Activated T-helper 2 cell treated with anti-CD3 and anti-CD28 coated beads, Interferon-gamma antibody, Interleukin-2, Interleukin-4, amounts not matched to agents 10 μg/mL and 5 μg/mL and 100 μg/mL, durations not matched to agents 14 hours and 24 hours and 36 hours (primary cell): ENCODE results near the gene PLA2G15. TPM values are rescaled to one million over a fixed set of nuclear protein-coding genes. Genes with fewer than 3 reads are reported as not detected.

Experiments used
- DNase-seq: peaks from one replicate; pipeline ENCODE4 v3.0.0; 2021; ENCODE audit warnings: low spot score
- H3K27ac Mint-ChIP-seq: one replicate; pipeline ENCODE4 v1.8.0; 2021; ENCODE audit warnings: mixed read lengths
- H3K27me3 Mint-ChIP-seq: one replicate; pipeline ENCODE4 v1.8.0; 2021; ENCODE audit warnings: low read depth, mixed read lengths
- H3K36me3 Mint-ChIP-seq: one replicate; pipeline ENCODE4 v1.8.0; 2021; ENCODE audit warnings: low read depth, mixed read lengths
- H3K4me1 Mint-ChIP-seq: one replicate; pipeline ENCODE4 v1.8.0; 2021; ENCODE audit warnings: low read depth, mixed read lengths
- H3K4me3 Mint-ChIP-seq: one replicate; pipeline ENCODE4 v1.8.0; 2021; ENCODE audit warnings: low read depth, mild to moderate bottlenecking, moderate library complexity, mixed read lengths
- H3K9me3 Mint-ChIP-seq: one replicate; pipeline ENCODE4 v1.8.0; 2021; ENCODE audit warnings: mixed read lengths
- intact Hi-C: fragments of 100-400 bp; cut with micrococcal nuclease; formaldehyde crosslinking; loops from one replicate; pipeline ENCODE4 v1.15.1; 2023
- total RNA-seq: library from RNA; stranded (reverse); gene quantifications from 2 replicates; pipeline ENCODE4 v1.2.3, GENCODE V29; 2022

The PLA2G15 gene
- total RNA-seq, 1 donor from 2014 or later = 9.0 TPM

DNA sequence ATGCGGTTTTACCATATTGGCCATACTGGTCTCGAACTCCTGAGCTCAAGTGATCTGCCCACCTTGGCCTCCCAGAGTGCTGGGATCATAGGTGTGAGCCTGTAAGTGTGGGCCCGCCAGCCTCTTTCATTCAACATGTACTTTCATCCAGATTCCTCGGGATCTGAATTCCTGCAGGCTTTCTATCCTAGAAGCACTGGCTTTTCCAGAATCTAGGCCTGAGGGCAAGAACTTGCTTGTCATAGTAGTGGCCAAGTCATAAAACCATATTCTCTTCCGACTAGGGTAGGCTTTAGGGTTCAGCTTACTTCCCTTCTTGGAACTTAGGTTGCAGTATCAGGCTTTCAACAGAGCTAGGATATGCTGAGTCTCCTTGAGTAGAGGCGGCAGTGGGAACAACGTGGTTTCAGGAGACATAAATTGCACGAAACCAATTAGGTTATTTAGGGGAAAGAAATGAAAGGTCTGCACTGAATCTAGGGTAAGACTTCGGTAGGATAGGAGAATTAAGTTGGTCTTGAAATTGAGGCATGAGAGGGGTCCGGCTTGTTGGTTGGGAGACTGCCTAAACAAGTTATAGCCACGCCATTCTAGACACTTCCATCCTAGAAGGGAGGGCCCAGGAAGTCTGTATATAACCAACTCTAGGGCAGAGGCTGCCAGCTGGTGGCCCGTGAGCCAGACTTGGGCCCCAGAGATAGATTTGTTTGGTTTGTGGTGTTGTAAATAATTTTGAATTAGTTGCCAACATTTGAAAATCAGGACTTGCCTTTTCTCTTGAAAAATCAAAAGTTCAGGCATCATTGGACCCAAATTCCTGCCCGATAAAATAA is 34.8 kb downstream of the PLA2G15 start:
- H3K36me3 Mint-ChIP-seq = peaks cover 74% of the 10 kb centered on the region
- intact Hi-C loops = loop anchor here (10.0 kb wide), 1 partner anchor 195 kb away; the partner anchor contains the start of gene NFATC3
- H3K27ac Mint-ChIP-seq = peak overlapping the region; percentile 61

DNA sequence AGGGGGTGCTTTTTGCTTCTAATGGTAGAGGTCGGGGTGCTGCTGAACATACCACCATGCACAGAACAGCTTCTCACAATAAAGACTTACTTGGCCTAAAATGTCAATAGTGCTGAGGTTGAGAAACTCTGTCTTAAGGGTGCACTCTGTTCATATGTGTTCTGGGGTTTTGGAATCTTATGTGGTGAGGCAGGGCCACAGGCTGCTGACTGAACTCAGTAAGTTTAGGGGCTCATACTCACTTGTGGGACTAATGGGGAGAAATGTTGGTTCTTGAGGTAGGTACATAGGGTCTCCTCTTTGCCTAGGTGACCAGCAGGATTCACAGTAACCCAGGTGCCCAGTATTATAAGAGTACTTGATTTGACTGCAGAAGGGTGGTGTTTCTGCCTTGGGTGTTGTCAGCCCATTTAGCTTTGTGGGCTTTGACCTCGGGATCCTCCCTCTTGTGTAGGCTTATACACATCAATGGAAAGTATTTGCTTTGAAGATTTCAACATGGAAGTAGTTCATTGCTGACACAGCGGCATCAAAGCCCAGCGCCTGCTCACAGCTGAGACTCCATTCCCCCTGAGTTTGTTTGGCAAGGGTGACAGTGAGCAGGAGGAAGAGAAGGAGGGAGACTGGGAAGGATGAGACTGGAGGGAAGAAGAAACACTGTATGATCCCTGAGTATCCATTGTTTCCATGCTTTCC is 36.3 kb downstream of the PLA2G15 start:
- Mint-ChIP-seq H3K9me3 (no peaks in the 10 kb centered on the region), H3K27ac (peak overlapping the region; percentile 86), H3K4me3 (no peak overlapping the region), H3K36me3 (peaks cover 69% of the 10 kb centered on the region), H3K27me3 (no peaks in the 10 kb centered on the region), H3K4me1 (peaks cover 56% of the 10 kb centered on the region)
- intact Hi-C loops = loop anchor here (10.0 kb wide), 1 partner anchor 197 kb away; the partner anchor contains the start of gene NFATC3
- no peak for DNase-seq

More for the DNA sequence above, 34.8 kb downstream of the PLA2G15 start:
- Mint-ChIP-seq H3K27me3 (no peaks in the 10 kb centered on the region), H3K4me1 (peaks cover 54% of the 10 kb centered on the region), H3K4me3 (no peak overlapping the region), H3K9me3 (no peaks in the 10 kb centered on the region)
- no peak for DNase-seq

DNA sequence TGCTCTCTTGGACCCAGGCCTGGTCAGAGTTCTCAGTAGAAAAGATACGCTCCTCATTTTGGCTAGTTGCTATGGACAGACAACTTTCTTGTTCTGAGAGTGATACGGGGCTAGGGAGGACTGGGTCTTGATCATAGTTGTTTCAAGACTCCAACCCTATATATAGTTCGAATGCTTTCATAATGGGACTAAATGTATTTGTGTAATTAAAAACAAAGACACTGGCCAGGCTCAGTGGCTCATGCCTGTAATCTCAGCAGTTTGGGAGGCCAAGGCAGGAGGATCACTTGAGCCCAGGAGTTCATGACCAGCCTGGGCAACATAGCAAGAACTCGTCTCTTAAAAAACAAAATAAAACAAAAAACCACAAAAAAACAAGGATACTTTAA is 36.9 kb downstream of the PLA2G15 start:
- Mint-ChIP-seq H3K4me1 (peaks cover 59% of the 10 kb centered on the region), H3K27ac (peak overlapping the region; percentile 86), H3K4me3 (no peak overlapping the region), H3K27me3 (no peaks in the 10 kb centered on the region), H3K9me3 (no peaks in the 10 kb centered on the region), H3K36me3 (peaks cover 70% of the 10 kb centered on the region)
- intact Hi-C loops = loop anchor here (10.0 kb wide), 1 partner anchor 197 kb away; the partner anchor contains the start of gene NFATC3
- DNase-seq = no peak

DNA sequence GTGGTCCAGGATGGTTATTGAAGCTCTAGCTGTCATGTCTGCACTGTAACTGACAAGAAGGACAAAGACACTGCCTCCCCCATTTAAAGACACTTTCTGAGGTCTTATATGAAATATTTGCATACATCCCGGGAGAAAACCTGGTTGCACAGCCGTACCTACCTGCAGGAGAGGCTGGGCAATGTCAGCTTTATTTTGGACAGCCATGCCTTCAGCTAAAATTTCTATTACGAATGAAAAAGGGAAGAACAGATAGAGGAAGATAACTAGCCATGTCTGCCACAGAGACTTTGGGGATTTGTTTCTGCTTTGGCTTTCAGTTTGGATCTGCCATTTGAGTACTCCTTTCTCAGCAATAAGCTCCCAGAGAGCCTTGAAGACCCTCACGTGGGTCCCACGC is 38.2 kb downstream of the PLA2G15 start:
- H3K9me3 Mint-ChIP-seq = no peaks in the 10 kb centered on the region
- peaks cover 78% of the 10 kb centered on the region for H3K36me3 Mint-ChIP-seq
- intact Hi-C loops = loop anchor here (10.0 kb wide), 1 partner anchor 199 kb away; the partner anchor contains the start of gene NFATC3
- no peaks in the 10 kb centered on the region for H3K27me3 Mint-ChIP-seq
- peak overlapping the region; percentile 54 for H3K4me3 Mint-ChIP-seq
- H3K4me1 Mint-ChIP-seq = peaks cover 71% of the 10 kb centered on the region
- DNase-seq = no peak
- peak overlapping the region; percentile 76 for H3K27ac Mint-ChIP-seq

DNA sequence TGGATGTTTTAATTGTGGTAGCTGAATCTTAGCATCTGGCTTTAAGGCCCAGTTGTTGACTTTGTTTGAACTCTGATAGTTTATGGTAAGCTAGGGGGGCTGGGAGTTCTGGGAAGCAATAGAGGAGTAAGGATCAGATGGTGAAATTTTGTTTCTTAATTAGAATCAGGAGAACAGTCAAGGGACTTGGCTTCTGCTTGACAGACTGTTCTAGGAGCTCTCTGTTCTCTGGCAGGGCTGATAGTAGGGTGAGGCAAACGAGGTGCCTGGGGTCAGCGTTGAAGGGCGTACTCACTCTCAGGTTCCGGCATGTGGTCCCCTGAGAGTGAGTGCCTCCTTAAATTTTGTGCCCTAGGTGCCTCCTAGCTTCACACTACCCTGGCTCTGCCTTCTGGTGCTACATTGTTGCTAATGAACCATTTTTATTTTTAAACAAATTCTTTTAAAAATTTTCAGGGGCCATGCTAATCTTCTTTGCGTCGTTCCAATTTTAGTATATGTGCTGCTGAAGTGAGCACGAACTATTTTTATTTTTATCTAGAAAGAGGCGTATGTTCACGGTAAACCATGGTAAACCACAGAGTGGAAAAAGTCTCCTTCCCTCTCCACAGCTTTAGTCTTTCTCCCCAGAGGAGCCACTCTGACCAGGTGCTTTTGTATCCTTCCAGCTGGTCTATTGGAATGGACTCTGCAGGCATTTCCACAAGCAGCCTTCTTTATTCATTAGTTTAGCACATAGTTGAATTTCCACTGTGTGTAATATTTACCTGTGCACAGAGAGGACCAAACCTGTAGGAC is 38.8 kb downstream of the PLA2G15 start:
- Mint-ChIP-seq H3K9me3 (no peaks in the 10 kb centered on the region), H3K4me1 (peaks cover 73% of the 10 kb centered on the region), H3K4me3 (peak overlapping the region; percentile 54), H3K27me3 (no peaks in the 10 kb centered on the region), H3K27ac (peak overlapping the region; percentile 76), H3K36me3 (peaks cover 80% of the 10 kb centered on the region)
- no peak for DNase-seq
- intact Hi-C loops = loop anchor here (1.0 to 10.0 kb wide), 2 partner anchors 8 to 199 kb away; partner anchors contain the start of gene NFATC3

DNA sequence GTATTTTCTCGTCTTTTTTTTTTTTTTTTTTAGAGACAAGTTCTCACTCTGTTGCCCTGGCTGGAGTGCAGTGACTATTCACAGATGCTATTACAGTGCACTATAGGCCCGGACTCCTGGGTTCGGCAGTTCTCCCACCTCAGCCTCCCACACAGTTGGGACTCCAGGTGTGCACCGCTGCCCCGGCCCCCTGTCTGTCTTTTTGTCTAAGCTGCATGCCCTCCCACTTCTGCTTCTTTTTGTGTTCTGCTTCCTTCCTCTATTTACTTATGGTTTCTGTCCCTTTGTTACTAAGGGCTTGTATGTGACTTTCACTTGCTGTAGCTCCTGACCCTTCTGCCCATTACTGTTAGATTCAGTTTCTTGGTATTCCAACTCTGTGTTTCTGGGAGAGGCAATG is 39.7 kb downstream of the PLA2G15 start:
- H3K4me3 Mint-ChIP-seq = peak overlapping the region; percentile 54
- H3K36me3 Mint-ChIP-seq = peaks cover 79% of the 10 kb centered on the region
- H3K27ac Mint-ChIP-seq = peak overlapping the region; percentile 76
- intact Hi-C loops = loop anchor here (1.0 to 10.0 kb wide), 2 partner anchors 9 to 200 kb away; partner anchors contain the start of gene NFATC3
- peaks cover 79% of the 10 kb centered on the region for H3K4me1 Mint-ChIP-seq
- no peaks in the 10 kb centered on the region for H3K27me3 Mint-ChIP-seq
- no peaks in the 10 kb centered on the region for H3K9me3 Mint-ChIP-seq
- no peak for DNase-seq

DNA sequence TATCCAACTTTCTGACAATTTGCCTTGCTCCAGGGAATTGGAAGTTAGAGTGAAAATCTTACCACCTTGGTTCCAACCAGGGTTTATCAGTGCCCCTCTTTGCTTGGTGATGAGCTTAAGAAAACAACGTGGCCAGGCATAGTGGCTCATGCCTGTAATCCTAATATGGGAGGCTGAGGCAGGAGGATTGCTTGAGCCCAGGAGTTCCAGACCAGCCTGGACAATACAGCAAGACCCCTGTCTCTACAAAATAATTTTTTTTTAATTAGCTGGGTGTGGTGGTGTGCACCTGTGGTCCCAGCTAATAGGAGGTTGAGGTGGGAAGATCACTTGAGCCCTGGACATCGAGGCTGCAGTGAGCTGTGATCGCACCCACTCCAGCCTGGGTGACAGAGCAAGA is 40.5 kb downstream of the PLA2G15 start:
- H3K27ac Mint-ChIP-seq = peak overlapping the region; percentile 81
- H3K4me3 Mint-ChIP-seq = peak overlapping the region; percentile 70
- no peak for DNase-seq
- no peaks in the 10 kb centered on the region for H3K27me3 Mint-ChIP-seq
- H3K36me3 Mint-ChIP-seq = peaks cover 84% of the 10 kb centered on the region
- intact Hi-C loops = loop anchor here (10.0 kb wide), 1 partner anchor 201 kb away; the partner anchor contains the start of gene NFATC3
- H3K4me1 Mint-ChIP-seq = peaks cover 84% of the 10 kb centered on the region
- no peaks in the 10 kb centered on the region for H3K9me3 Mint-ChIP-seq

DNA sequence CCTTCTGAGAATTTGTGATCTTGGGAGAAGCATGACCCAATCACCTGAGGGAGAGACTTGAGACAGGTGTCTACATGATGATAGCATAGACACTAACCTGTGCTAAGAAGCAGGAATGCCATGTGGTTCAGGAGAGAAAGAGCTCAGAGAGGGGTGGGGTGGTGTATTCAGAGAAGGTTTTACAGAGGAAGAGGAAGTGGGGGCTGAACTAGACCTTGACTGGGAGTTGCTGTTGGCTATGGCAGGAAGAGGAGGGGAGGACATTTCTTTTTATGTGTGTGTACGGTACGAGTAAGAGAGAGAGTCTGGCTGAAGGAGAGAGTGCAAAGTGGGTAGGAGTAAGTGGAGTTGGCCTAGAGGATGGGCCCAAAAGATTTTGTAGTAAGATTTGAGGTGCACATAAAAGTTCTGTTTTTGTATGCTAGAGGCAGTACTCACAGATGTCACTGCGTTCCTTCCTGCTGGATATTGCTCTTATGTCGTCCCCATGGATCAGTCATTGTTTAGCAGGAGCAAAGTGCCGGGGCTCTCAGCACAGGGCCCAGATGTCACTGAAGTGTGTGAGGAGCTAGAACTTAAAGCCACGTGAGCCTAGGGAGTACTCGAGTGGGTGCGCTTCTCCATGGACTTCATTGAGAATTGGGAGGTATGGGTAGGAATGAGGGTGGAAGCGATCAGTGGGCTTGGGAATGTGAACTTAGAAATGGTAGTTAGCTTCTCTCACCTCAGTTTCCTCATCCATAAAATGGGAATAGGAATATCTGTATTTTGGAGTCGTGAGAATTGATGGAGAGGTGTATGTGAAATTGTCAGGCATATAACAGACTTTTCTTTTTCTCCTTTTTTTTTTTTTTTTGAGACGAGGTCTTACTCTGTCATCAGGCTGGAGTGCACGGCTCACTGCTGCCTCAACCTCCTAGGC is 41.2 kb downstream of the PLA2G15 start:
- H3K9me3 Mint-ChIP-seq = no peaks in the 10 kb centered on the region
- no peaks in the 10 kb centered on the region for H3K27me3 Mint-ChIP-seq
- DNase-seq = no peak
- peak overlapping the region; percentile 81 for H3K27ac Mint-ChIP-seq
- H3K36me3 Mint-ChIP-seq = peaks cover 84% of the 10 kb centered on the region
- peaks cover 85% of the 10 kb centered on the region for H3K4me1 Mint-ChIP-seq
- intact Hi-C loops = loop anchor here (10.0 kb wide), 1 partner anchor 202 kb away; the partner anchor contains the start of gene NFATC3
- peak overlapping the region; percentile 70 for H3K4me3 Mint-ChIP-seq

DNA sequence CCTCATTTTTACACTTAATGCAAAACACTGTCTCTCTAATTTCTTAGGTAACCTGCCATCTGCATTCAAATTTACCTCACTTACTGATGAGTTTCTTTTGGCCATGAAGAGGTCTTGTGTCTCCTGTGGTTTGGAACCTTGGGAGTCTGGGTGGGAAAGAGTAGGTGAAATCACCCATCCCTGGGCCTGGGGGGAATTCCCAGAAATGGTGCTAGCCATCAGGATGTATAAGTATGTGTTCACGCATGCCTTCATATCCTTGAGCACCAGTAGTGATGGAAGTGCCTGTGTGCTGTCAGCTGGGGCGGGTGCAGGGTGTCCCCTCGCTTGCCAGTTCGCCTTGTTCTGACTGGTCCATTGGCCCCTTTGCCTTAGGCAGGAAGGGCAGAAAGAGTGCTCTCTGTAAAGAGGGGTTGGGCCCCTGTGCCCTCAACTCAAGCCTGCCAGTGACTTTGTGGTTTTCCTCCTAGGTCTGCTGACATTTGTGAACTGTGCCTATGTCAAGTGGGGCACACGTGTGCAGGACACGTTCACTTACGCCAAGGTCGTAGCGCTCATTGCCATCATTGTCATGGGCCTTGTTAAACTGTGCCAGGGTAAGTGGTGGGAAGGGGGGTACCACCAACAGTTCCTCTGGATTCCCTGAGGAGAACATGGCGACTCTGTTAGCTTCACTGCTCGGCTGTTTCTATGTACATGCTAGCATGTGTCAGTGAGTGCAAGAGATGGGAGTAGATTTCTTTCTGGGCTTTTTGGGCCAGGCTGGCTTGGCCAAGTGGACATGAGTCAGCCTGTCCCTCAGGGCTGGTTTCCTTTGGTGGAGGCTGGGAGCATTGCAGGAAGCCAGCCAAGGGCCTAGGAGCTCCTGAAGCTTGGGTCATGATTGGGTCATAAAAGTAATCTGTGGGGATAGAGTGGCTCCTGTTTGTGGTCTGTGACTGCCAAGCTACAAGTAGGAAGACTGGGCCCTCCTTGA is 42.4 kb downstream of the PLA2G15 start:
- no peaks in the 10 kb centered on the region for H3K27me3 Mint-ChIP-seq
- peak overlapping the region; percentile 94 for H3K27ac Mint-ChIP-seq
- no peak for DNase-seq
- H3K36me3 Mint-ChIP-seq = peaks cover 82% of the 10 kb centered on the region
- peaks cover 85% of the 10 kb centered on the region for H3K4me1 Mint-ChIP-seq
- intact Hi-C loops = loop anchor here (10.0 kb wide), 1 partner anchor 203 kb away; the partner anchor contains the start of gene NFATC3
- peak overlapping the region; percentile 1 for H3K4me3 Mint-ChIP-seq
- H3K9me3 Mint-ChIP-seq = no peaks in the 10 kb centered on the region

DNA sequence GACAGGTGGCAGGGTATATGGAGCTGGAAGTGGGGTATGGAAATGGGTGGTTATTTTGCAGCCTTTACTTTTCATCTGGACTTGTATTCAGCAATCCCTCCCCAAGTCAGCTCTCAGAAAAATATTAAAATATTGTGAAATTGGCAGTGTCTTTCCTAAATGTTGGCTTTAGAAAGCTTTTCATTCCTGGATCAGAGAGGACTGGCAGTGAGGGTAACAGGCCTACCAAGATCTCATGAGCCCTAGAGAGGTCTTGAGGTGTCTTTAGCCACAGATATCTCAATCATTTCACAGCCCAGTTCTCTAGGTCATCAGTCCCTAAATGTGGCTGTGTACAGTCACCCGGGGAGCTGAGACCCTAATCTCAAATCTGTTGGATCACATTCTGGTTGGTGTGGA is 43.1 kb downstream of the PLA2G15 start:
- peaks cover 83% of the 10 kb centered on the region for H3K4me1 Mint-ChIP-seq

More for the DNA sequence above, 43.1 kb downstream of the PLA2G15 start:
- intact Hi-C loops = loop anchor here (10.0 kb wide), 1 partner anchor 203 kb away; the partner anchor contains the start of gene NFATC3
- peak overlapping the region; percentile 94 for H3K27ac Mint-ChIP-seq
- H3K4me3 Mint-ChIP-seq = peak overlapping the region; percentile 1
- H3K36me3 Mint-ChIP-seq = peaks cover 81% of the 10 kb centered on the region
- no peak for DNase-seq
- no peaks in the 10 kb centered on the region for H3K27me3 Mint-ChIP-seq
- no peaks in the 10 kb centered on the region for H3K9me3 Mint-ChIP-seq
